CD4-positive, alpha-beta T cell treated with Interleukin-1 beta for 1 hour (primary cell): ENCODE measurements around the gene STOML2.
A peak's percentile ranks its signal among the peaks of the same experiment; 100 is the strongest.
"Not testable (repeated sequence)": the region's sequence is repeated elsewhere in the genome, so short reads cannot be mapped to it uniquely, and the experiment has no call there.

Experiments
- DNase-seq, 2 donors: peaks; one replicate each; pipeline ENCODE4 v3.0.0-alpha.2; 2020 to 2022

The STOML2 gene

GRCh38 chr9:35102769-35103659, at the start of gene STOML2:
Gene STOML2 (minus strand): TSS chr9:35103131. CDS start chr9:35103094, 37 bp downstream.
- DNase-seq = peak; percentile 94 to 95

GRCh38 chr9:35147941-35148563, 45.1 kb upstream of the STOML2 start:
- DNase-seq = not testable (repeated sequence)

GRCh38 chr9:35142037-35142436, 39.1 kb upstream of the STOML2 start:
- no peak for DNase-seq

GRCh38 chr9:35140093-35140492, 37.2 kb upstream of the STOML2 start:
- no peak for DNase-seq

GRCh38 chr9:35136866-35137265, 33.9 kb upstream of the STOML2 start:
- no peak for DNase-seq

- DNase-seq = no peak
Measured at GRCh38 chr9:35135988-35136387, 33.1 kb upstream of the STOML2 start.

- DNase-seq = no peak
Measured at GRCh38 chr9:35134920-35135319, 32.0 kb upstream of the STOML2 start.

- DNase-seq = peak; percentile 90 to 92
Measured at GRCh38 chr9:35116898-35117551, 14.1 kb upstream of the STOML2 start.

GRCh38 chr9:35116539-35116897, 13.6 kb upstream of the STOML2 start:
- DNase-seq = no peak

GRCh38 chr9:35115680-35116538, 13.0 kb upstream of the STOML2 start, which contains the start of gene ATOSB:
Gene ATOSB (minus strand): TSS chr9:35115862. CDS start chr9:35108274, 7,588 bp downstream.
- peak; percentile 93 to 95 for DNase-seq

- peak; percentile 53 to 59 for DNase-seq
Measured at GRCh38 chr9:35114840-35115628, 12.1 kb upstream of the STOML2 start.

- DNase-seq = peak; percentile 87 to 90
Measured at GRCh38 chr9:35114113-35114839, 11.3 kb upstream of the STOML2 start.

- peak in 1 of 2 donors; percentile 73 for DNase-seq
Measured at GRCh38 chr9:35112257-35113020, 9.5 kb upstream of the STOML2 start.

GRCh38 chr9:35111001-35111933, 8.3 kb upstream of the STOML2 start:
- DNase-seq = peak; percentile 98

- DNase-seq = peak in 1 of 2 donors; percentile 15
Measured at GRCh38 chr9:35110327-35110761, 7.4 kb upstream of the STOML2 start.

- no peak for DNase-seq
Measured at GRCh38 chr9:35108946-35109575, 6.1 kb upstream of the STOML2 start.

GRCh38 chr9:35108461-35108860, 5.5 kb upstream of the STOML2 start:
- no peak for DNase-seq
